Measurements from ENCODE around the gene CCDC90B. TPM values are rescaled to one million over a fixed set of nuclear protein-coding genes. Genes with fewer than 3 reads are reported as not detected.

The CCDC90B gene
- total RNA-seq, 1 experiment from 2014 or later, result 51.2 TPM

DNA sequence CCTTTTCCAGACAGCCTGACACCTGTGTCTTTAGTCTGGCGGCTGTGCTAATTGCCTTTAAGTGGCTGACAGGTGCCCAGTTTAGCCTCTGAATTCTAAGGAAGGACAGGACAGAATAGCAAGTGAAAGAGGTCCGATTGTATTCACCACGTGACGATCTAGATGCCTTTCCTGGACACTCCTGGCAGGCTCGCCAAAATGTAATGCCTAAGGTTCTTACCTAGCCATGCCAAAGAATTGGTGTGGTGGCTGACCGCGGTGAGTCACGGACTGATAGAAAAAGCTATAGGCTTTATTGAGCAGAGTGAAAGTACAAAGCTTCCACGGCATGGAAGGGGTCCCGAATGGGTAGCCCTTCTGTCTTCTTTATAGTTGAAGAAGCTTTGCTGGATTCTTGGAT is 65.9 kb downstream of the CCDC90B start:
- Histone ChIP-seq H3K27me3 (replicated peaks; ENCODE audit: insufficient read depth, low read depth, low read length, poor library complexity) (no peaks in the 10 kb centered on the region), H3K4me3 (ENCODE audit: low read depth, low read length, poor library complexity, severe bottlenecking) (no peak overlapping the region), H3K9me3 (ENCODE audit: low read depth, low read length, poor library complexity, severe bottlenecking) (no peaks in the 10 kb centered on the region), H3K36me3 (ENCODE audit: insufficient read depth, low read length, poor library complexity, severe bottlenecking) (no peaks in the 10 kb centered on the region), H3K4me1 (ENCODE audit: insufficient read depth, low read length, poor library complexity, severe bottlenecking) (no peaks in the 10 kb centered on the region), H3K27ac (ENCODE audit: low read depth, low read length, poor library complexity, severe bottlenecking) (no peak overlapping the region)
- no peak for TF ChIP-seq EZH2 (IDR thresholded peaks at IDR 0.05; ENCODE audit: borderline replicate concordance, low read depth, low read length, poor library complexity, severe bottlenecking)
- TF ChIP-seq, protein P1, sequence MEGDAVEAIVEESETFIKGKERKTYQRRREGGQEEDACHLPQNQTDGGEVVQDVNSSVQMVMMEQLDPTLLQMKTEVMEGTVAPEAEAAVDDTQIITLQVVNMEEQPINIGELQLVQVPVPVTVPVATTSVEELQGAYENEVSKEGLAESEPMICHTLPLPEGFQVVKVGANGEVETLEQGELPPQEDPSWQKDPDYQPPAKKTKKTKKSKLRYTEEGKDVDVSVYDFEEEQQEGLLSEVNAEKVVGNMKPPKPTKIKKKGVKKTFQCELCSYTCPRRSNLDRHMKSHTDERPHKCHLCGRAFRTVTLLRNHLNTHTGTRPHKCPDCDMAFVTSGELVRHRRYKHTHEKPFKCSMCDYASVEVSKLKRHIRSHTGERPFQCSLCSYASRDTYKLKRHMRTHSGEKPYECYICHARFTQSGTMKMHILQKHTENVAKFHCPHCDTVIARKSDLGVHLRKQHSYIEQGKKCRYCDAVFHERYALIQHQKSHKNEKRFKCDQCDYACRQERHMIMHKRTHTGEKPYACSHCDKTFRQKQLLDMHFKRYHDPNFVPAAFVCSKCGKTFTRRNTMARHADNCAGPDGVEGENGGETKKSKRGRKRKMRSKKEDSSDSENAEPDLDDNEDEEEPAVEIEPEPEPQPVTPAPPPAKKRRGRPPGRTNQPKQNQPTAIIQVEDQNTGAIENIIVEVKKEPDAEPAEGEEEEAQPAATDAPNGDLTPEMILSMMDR (conservative IDR thresholded peaks at IDR 0.05; ENCODE audit: low read depth, low read length), result no peak
- ChIA-PET POLR2A (ENCODE audit: low non-redundant PET) (no interaction called here), CTCF (interaction anchor here (1.3 kb wide), 1 partner anchor 30 kb away, joined by 3 read pairs; no protein-coding TSS in a partner anchor)
- intact Hi-C loops (cut with micrococcal nuclease; ENCODE audit: unreplicated experiment), result no loop called here
- DNase-seq (ENCODE audit: low spot score), result no peak
- no TSS peak for BruUV-seq (replicated peaks)

DNA sequence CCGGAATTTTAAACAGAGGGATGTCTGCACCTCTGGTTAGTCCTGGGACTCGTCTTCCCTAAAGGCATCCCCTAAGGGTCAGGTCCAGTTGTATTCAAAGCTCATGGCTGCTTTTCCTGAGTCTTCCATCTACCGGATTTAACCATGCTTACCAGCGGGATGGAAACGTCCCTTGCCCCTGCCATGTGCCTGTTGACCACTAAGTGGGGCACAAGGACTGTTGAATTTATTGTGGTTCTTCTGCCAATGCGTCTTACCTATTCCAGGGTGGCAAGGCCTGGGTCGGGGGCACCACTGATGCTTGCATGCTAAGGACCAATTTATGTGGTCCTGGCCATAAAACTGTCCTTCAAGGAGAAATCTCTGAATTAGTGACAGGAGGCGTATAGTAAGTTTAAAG is 67.1 kb downstream of the CCDC90B start:
- Histone ChIP-seq H3K36me3 (ENCODE audit: insufficient read depth, low read length, poor library complexity, severe bottlenecking) (no peaks in the 10 kb centered on the region), H3K4me1 (ENCODE audit: insufficient read depth, low read length, poor library complexity, severe bottlenecking) (no peaks in the 10 kb centered on the region), H3K27ac (ENCODE audit: low read depth, low read length, poor library complexity, severe bottlenecking) (no peak overlapping the region), H3K27me3 (replicated peaks; ENCODE audit: insufficient read depth, low read depth, low read length, poor library complexity) (no peaks in the 10 kb centered on the region), H3K9me3 (ENCODE audit: low read depth, low read length, poor library complexity, severe bottlenecking) (no peaks in the 10 kb centered on the region), H3K4me3 (ENCODE audit: low read depth, low read length, poor library complexity, severe bottlenecking) (no peak overlapping the region)
- no peak for TF ChIP-seq EZH2 (IDR thresholded peaks at IDR 0.05; ENCODE audit: borderline replicate concordance, low read depth, low read length, poor library complexity, severe bottlenecking)
- TF ChIP-seq, protein P1 (conservative IDR thresholded peaks at IDR 0.05; ENCODE audit: low read depth, low read length), result peak; percentile 55
- BruUV-seq (replicated peaks), result no TSS peak
- ChIA-PET POLR2A (ENCODE audit: low non-redundant PET) (no interaction called here), CTCF (interaction anchor here (1.1 kb wide), 1 partner anchor 601 kb away, joined by 4 read pairs; no protein-coding TSS in a partner anchor)
- peak; percentile 37 for DNase-seq (ENCODE audit: low spot score)
- intact Hi-C loops (cut with micrococcal nuclease; ENCODE audit: unreplicated experiment), result no loop called here

Other genes starting within 250 kb of the CCDC90B start
- 11.6 and 15.0 TPM in 2 replicates for gene RAB30, start 214.5 kb downstream of the CCDC90B start, total RNA-seq (2021)
- 71.7 and 77.5 TPM in 2 replicates for gene PCF11, start 129.2 kb downstream of the CCDC90B start, total RNA-seq (2021)
- 11.0 and 11.3 TPM in 2 replicates for gene ANKRD42, start 92.7 kb downstream of the CCDC90B start, total RNA-seq (2021)